GM21825 (cell line): ENCODE data around the gene MSX1.
A peak's percentile ranks its signal among the peaks of the same experiment; 100 is the strongest.

Source experiments
- ATAC-seq: cut with Tn5 transposase; IDR thresholded peaks from one replicate; pipeline ENCODE4 v1.9.1; 2021; ENCODE audit warnings: mild to moderate bottlenecking, moderate library complexity; ENCODE audit not compliant: unreplicated experiment

The MSX1 gene

GRCh38 chr4:4838936-4839810, 20.3 kb upstream of the MSX1 start:
- no peak for ATAC-seq

GRCh38 chr4:4840351-4840750, 19.1 kb upstream of the MSX1 start:
- no peak for ATAC-seq

GRCh38 chr4:4841156-4841555, 18.3 kb upstream of the MSX1 start:
- no peak for ATAC-seq

GRCh38 chr4:4842476-4843441, 16.7 kb upstream of the MSX1 start:
- no peak for ATAC-seq

GRCh38 chr4:4843635-4844291, 15.7 kb upstream of the MSX1 start:
- no peak for ATAC-seq

GRCh38 chr4:4845027-4845426, 14.4 kb upstream of the MSX1 start:
- no peak for ATAC-seq

- no peak for ATAC-seq
Measured at GRCh38 chr4:4847011-4847410, 12.5 kb upstream of the MSX1 start.

- ATAC-seq: no peak
Measured at GRCh38 chr4:4848540-4848939, 10.9 kb upstream of the MSX1 start.

GRCh38 chr4:4849106-4849505, 10.4 kb upstream of the MSX1 start:
- ATAC-seq: no peak

- no peak for ATAC-seq
Measured at GRCh38 chr4:4849524-4850193, 9.8 kb upstream of the MSX1 start.

- ATAC-seq: no peak
Measured at GRCh38 chr4:4851081-4851480, 8.4 kb upstream of the MSX1 start.

GRCh38 chr4:4851906-4852305, 7.6 kb upstream of the MSX1 start:
- ATAC-seq: no peak

GRCh38 chr4:4852591-4853362, 6.7 kb upstream of the MSX1 start:
- peak; percentile 49 for ATAC-seq

GRCh38 chr4:4853371-4853823, 6.1 kb upstream of the MSX1 start:
- ATAC-seq: peak; percentile 25

- ATAC-seq: no peak
Measured at GRCh38 chr4:4853921-4854648, 5.4 kb upstream of the MSX1 start.

- no peak for ATAC-seq
Measured at GRCh38 chr4:4854649-4855295, 4.7 kb upstream of the MSX1 start.

GRCh38 chr4:4855301-4856070, 4.0 kb upstream of the MSX1 start:
- no peak for ATAC-seq
